GM18858 (cell line): ENCODE results near the gene BNIP5.

Experiments used
- ATAC-seq: cut with Tn5 transposase; IDR thresholded peaks from one replicate; pipeline ENCODE4 v1.9.1; 2021; ENCODE audit not compliant: unreplicated experiment

BNIP5 gene

DNA sequence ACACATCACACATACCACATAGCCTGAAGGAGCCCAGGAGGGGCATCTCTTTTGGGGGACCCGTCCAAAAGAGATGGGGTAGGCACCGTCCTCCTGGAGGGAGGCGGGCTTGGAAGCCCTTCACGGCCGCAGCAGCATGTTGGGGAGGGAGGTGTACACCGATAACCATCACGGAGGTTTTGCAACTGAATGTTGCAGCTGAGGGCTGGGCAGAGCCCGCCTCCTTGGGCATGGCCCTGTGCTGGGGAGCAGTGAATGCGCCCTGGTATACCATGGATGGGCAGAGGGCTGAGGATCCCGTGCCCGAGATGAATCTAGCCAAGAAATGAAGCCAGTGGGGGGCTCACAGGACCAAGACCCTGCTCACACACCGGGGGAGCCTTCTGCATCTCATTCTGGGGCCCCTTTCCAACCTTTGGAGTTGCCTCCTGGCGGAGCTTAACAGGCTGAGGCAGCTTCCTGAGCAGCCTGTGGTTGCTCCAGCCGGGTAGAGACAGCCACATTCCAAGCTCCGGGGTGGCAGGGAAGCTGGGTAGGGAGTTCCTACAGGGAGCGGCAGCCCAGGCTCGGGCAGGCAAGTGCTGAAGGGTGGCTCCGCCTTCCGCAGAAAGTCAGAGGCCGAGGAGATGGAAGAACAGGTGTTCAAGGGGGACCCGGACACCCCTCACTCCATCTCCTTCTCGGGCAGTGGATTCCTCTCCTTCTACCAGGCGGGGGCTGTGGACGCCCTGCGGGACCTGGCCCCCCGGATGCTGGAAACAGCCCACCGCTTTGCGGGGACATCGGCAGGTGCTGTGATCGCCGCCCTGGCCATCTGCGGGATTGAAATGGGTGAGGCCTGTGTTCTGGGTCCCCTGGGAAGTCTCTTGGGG lies 66.6 kb downstream of the BNIP5 start, which contains the start of gene PNPLA1:
PNPLA1 (plus strand) TSS at position 227 of the 872 bp plus-strand sequence; CDS start at position 627, 400 bp downstream.
- no peak for ATAC-seq

DNA sequence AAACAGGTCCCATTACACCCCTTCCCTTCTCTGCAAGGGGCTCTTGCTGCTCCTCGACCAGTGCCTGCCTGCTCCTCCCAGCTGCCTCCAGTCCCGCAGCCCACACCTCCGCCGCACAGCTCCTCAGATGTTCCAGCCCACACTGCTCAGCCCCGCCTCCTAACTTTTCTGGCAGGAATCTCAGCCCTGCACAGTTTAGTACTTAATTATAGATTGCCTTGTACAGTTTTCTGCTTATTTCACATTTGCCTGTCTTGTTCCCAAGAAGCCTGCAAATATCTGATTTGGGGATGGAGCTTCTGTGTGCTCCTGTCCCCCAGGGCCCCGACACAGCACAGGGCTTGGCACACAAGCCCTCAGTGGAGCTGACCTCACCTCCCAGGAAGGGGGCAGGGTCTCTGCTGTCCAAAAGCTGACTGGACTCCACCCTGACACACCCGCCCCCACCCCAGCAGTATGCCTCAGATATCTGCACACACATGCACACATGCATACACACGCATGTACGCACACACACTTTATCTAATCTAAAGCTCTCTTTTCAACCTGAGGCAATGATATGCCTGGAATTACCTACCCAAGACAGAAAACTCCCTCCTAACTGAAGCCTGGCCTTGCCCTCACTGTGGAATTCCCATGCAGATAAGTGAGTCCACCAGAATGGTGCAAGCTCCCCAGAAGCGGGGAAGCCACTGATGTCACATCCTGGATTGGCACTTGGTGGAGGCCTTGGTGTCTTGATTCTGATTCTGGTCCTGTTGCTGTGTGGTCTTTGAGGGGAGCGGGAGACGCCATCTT lies 68.0 kb downstream of the BNIP5 start:
- no peak for ATAC-seq

GRCh38 chr6:36267731-36268477 lies 68.8 kb downstream of the BNIP5 start:
- no peak for ATAC-seq

DNA sequence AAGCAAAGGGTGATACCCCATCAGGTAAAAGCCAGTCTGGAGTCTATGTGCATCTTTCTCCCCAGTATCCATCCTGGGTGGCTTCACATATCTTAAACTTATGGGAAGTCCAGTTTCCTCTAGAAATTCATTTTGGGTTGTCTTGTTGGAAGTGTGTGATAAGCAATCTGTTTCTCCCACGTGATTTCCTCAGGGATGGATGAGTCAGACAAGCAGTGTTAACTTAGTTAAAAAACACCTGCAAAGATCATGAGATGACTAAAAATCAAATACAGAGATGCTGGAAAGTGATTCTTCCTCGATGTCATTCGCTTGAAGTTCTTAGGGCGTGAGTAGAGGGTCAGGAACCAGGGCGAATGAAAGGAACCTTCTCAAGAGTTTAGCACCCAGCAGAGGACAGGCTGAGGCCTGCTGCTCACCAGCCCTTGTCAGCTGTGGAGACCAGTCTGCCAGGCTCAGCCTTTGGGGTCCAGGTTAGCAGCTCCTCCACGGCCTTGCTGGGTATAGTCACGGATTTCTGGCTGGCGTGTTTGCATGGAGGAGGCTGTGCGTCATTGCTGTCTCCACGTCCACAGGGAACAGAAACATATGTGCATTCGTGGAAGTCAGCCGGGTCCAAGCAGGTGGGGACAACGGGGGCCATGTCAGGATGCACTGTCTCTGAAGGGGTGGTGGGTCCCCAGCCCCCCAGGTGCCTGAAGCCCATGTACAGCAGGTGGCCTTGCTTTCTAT lies 69.6 kb downstream of the BNIP5 start:
- no peak for ATAC-seq
